OCI-LY7 (cell line): ENCODE measurements around the gene LRCH3.

Experiments
- CTCF ChIP-seq: fragments of 200-600 bp; sonication (generic); conservative IDR thresholded peaks from 2 replicates; pipeline ENCODE4 v1.5.1; 2014; ENCODE audit warnings: mild to moderate bottlenecking, antibody characterized with exemption, low read length, moderate library complexity, mixed read lengths
- EZH2phosphoT487 ChIP-seq: fragments of 200-600 bp; sonication (generic); IDR thresholded peaks from 2 replicates; pipeline ENCODE4 v1.6.1; 2018; ENCODE audit warnings: low read depth, borderline replicate concordance, mild to moderate bottlenecking, mixed run types, antibody characterized with exemption, low read length, moderate library complexity, mixed read lengths

GRCh38 chr3:197775317-197775716, 15.7 kb upstream of the LRCH3 start:
- TF ChIP-seq CTCF (no peak), EZH2phosphoT487 (no peak)
